CD4-positive, alpha-beta T cell treated with Interleukin-17A for 4 hours (primary cell): ENCODE results near the gene ESCO1.
"Not testable (repeated sequence)": the region's sequence is repeated elsewhere in the genome, so short reads cannot be mapped to it uniquely, and the experiment has no call there.

ENCODE experiments used
- DNase-seq: peaks from one replicate; pipeline ENCODE4 v3.0.0-alpha.2; 2020; ENCODE audit warnings: mixed read lengths

ESCO1 gene

DNA sequence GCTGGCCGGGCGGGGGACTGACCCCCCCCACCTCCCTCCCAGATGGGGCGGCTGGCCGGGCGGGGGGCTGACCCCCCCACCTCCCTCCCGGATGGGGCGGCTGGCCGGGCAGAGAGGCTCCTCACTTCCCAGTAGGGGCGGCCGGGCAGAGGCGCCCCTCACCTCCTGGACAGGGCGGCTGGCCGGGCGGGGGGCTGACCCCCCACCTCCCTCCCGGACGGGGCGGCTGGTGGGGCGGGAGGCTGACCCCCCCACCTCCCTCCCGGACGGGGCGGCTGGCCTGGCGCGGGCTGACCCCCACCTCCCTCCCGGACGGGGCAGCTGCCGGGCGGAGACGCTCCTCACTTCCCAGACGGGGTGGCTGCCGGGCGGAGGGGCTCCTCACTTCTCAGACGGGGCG, 8.1 kb downstream of the ESCO1 start:
- DNase-seq: not testable (repeated sequence)

- DNase-seq: no peak
Observed at GRCh38 chr18:21584391-21584790, 16.1 kb downstream of the ESCO1 start.

- no peak for DNase-seq
Observed at GRCh38 chr18:21575656-21576055, 24.8 kb downstream of the ESCO1 start.

- DNase-seq: no peak
Observed at GRCh38 chr18:21571772-21572171, 28.7 kb downstream of the ESCO1 start.

DNA sequence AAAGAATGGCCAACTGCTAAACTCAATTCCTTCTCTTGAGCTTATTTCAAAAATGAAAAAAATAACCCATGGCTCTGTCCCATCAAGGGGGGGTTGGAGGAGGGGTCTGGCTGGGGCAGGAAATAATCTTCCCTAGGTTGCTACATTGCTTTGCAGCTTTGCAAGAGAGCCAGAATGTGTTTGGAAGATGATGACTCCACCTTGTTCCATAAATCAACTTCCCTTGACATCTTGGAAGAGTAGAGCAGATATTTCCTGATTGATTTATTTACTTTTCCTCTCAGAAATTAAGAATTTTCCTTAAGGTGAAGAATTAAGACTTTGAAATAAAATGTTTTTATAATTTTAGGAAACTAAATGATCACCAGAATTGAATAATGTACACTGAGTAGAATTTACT, 41.3 kb downstream of the ESCO1 start:
- DNase-seq: no peak

DNA sequence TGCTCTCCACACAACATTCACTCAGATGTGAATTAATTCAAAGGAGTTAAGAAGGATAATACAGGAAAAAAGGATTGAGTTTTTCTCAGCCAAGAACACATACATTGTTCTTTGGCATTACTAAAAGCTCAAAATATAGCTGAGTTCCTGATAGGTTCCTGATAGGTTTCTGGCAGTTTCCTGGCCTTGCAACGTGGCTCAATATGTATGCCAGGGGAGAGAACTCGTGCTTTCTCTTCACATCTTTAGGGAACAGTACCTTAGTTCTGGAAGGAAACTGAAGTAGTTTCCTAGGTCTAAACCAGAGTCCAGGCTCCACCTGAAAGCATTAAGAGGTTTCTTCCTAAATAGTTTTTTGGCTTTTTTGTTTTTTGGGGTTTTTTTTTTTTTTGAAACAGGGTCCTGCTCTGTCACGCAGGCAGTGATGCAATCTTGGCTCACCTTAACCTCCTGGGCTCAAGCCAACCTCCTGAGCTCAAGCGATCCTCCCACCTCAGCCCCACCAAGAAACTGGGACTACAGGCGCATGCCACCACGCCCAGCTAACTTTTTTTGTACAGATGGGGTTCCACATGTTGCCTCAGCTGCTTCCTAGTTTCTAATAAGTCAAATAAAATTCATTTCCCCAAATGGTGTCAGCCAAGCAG, 42.8 kb downstream of the ESCO1 start:
- no peak for DNase-seq

DNA sequence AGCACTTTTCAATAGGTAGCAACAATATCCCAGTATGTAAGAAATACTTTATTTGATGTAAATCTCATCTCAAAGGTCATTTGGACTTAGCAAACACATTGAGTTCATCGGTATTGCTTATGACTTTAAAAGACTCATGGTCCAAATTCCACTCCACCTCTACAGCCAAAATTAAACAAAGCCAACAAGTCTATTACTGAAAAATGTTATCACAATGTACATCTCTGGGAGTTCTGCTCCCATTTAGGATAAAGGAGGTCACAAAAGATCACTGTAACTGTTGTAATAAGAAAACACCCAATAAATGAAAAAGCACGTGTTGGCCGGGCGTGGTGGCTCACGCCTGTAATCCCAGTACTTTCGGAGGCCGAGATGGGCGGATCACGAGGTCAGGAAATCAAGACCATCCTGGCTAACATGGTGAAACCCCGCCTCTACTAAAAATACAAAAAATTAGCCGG, 50.0 kb downstream of the ESCO1 start:
- no peak for DNase-seq

DNA sequence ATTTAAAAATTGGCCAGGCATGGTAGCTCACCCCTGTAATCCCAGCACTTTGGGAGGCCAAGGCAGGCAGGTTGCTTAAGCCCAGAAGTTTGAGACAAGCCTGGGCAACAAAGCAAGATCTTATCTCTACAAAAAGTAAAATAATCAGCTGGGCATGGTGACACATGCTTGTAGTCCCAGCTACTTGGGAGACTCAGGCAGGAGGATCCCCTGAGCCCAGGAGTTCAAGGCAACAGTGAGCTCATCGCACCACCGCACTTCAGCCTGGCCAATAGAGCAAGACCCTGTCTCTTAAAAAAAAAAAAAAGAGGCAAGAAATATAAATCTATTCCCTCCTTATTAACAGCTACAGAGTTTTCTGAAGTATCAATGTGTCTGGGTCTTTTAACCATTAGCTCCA, 51.9 kb downstream of the ESCO1 start:
- no peak for DNase-seq

GRCh38 chr18:21546423-21546822, 54.1 kb downstream of the ESCO1 start:
- no peak for DNase-seq

DNA sequence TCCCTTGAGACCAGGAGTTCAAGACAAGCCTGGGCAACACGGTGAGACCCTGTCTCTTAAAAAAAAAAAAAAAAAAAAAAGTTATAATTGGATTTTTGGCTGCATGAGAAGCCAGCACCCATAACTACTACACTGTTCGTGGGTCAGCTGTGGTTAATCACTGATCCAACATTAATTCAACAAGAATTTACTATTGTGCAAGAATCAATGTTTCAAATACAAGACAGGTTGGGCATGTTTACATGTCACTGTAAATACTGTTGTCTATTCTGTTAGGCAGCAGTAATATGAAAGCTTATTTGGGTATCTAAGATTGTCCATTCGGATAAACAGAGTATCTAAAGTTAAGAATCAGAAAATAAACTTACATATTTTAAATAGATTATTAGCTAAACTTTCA, 62.3 kb downstream of the ESCO1 start:
- no peak for DNase-seq

DNA sequence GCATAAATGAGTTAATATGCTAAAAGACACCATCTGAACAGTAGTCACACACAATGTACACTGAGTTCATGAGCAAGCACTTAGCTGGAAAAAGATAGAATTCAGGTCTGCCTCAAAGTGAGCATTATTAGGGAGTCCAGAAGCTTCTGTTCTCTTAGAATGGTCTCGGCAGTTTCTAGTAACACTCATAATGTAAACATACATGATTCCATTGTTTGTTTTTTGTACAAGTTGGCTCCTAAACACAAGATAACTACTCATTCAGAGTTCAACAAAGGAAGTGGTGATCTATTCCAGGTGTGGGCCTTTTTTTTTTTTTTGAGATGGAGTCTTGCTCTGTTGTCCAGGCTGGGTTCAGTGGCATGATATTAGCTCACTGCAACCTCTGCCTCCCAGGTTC, 66.2 kb downstream of the ESCO1 start:
- DNase-seq: no peak

GRCh38 chr18:21526463-21526862, 74.0 kb downstream of the ESCO1 start:
- no peak for DNase-seq

GRCh38 chr18:21525916-21526315, 74.6 kb downstream of the ESCO1 start:
- no peak for DNase-seq

DNA sequence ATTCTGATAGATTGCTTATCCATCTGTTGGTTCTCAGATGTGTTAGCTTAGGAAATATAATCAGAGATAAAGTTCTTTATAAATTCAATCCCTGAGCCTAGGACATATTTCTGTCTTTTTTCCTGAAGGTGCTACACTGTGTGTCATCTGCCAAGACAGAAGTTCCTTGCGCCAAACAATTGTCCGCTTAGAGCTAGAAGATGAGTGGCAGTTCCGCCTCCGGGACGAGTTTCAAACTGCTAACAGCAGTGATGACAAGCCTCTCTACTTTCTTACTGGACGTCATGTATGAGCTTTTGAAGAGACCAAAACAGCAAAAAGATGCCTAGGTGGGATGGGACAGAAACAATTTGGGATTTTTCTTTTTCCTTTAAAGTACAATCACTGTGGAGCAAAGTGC, 78.0 kb downstream of the ESCO1 start:
- no peak for DNase-seq

DNA sequence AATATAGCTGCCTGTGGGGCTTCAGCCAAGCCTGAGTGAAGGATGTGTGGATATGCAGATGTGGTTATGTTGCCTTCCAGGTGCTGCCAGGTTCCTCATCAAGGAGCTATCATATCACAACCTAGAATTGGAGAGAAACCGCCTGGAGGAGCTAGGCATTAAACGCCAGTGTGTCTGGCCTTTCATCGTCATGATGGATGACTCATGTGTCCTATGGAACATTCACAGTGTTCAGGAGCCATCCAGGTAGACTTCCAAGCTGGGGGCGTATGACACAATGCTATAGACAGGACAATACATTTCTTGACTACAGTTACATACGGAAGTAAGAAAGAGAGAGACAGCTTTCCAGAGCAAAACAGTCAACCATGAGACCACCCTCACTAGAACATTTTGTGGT, 86.8 kb downstream of the ESCO1 start:
- DNase-seq: no peak

DNA sequence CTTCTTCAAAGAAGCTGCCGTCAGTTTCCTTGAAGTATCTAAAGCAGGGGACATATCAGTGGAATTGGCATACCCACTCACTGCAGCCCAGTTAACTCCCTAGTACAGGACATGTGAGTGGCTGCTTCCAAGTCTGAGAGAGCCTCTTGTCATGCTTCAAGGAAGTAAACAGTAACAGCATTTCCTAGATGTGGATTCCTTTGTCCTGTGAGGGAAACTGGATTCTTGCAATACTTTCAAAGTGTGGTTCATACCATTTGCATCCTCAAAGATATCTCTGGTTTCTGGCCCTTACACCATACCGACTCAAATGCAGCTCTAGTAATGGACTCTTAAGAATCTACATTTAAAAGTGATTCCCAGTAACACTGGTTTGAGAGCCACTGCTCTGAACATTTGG, 87.2 kb downstream of the ESCO1 start:
- DNase-seq: no peak

DNA sequence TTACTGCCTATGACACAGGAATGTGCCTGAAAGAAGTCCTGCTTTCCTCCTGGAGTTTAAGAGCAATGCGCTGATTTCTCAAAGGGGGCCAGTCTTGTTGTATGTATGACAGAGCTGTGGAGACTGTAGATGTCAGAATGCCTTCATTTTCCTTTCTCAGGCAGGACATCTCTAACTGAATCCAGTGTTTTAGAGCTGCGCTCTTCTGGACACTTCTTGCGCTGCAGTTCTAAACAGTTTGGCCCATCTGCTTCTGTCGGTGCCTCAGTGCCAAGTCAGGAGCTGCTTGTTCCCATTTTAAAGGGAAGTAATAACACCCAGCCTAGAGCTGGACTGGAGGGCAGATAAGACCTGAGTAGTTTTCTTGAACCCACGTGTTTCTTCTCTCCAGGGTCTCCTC, 91.4 kb downstream of the ESCO1 start:
- no peak for DNase-seq

DNA sequence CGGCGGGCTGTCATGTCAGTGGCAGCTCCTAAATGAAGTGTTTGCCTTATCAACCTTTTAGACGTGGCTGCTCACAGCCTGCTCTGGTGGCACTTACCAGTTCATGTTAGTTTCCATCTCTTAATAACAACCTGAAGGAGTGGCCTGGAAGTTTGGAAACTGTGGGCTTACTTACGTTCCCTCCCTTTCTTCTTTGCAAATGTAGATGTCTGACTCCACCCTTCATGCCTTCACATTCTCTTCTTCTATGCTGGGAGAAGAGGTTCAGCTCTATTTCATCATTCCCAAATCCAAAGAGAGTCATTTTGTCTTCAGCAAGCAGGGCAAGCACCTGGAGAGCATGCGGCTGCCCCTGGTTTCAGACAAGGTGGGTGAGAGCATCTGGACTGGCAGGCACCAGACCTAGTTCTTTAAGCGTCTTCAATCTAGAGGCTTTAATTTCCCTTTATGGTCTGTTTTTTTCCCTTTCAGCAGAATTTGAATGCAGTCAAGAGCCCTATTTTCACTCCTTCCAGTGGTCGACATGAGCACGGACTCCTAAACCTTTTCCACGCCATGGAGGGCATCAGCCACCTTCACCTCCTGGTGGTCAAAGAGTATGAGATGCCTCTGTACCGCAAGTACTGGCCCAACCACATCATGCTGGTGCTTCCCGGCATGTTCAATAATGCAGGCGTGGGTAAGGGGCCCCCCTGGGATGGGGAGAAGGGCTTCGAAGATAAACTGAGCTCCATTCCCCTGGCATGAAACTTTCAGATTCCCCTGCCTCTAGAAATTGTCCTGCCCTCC, 92.4 kb downstream of the ESCO1 start:
- no peak for DNase-seq

- DNase-seq: no peak
Observed at GRCh38 chr18:21502661-21503060, 97.8 kb downstream of the ESCO1 start.

DNA sequence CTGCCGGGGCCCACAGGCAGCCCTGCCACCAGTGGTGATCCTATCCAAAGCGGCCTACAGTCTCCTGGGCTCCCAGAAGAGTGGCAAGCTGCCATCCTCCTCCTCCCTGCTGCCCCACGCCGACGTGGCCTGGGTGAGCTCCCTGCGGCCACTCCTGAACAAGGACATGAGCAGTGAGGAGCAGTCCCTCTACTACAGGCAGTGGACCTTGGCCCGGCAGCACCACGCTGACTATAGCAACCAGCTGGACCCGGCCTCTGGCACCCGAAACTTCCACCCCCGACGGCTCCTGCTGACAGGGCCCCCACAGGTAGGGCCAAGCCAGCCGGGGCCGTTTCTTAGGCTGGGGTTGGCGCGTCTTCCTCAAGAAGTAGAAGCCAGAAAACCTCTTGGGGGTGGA, 100.5 kb downstream of the ESCO1 start:
- DNase-seq: no peak

DNA sequence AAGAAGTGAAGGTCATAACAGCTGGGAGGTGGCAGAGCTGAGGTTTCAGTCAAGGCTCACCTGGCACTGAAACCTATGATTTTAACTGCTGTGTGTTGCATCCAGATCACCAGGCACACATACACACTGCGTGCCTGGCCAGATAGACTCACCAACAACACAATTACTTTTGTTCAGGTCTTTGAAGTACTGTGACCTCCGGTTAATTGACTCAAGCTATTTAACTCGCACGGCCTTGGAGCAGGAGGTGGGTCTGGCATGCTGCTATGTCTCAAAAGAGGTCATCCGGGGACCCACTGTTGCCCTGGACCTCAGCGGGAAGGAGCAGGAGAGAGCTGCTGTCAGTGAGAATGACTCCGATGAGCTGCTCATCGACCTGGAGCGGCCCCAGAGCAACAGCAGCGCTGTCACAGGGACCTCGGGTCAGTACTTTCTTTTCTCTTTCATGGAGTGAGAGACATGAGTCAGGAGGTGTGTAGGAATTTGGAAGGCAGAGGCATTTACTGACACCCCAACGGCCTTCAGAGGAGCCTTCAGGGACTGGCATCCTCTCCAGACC, 104.1 kb downstream of the ESCO1 start:
- no peak for DNase-seq

- no peak for DNase-seq
Observed at GRCh38 chr18:21490748-21491147, 109.8 kb downstream of the ESCO1 start.

DNA sequence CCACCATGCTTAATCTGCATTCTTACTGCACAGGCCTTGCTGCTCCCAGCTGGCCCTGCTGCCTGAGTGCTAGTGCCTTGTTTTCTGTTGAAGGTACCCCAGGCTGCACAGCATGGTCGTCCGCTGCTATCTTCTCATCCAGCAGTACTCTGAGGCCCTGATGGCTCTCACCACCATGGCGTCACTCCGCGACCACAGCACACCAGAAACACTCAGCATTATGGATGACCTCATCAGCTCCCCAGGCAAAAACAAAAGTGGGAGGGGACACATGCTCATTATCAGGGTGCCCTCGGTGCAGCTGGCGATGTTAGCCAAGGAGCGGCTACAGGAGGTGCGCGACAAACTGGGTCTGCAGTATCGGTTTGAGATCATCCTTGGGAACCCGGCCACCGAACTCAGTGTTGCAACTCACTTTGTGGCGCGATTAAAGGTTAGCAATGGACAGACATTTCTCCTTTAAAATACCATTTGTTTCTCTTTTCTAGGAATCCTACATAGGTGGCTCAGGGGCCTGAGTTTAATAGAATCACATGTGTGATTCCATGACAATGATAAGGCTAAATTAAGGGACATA, 110.5 kb downstream of the ESCO1 start:
- no peak for DNase-seq
